SK-N-MC (cell line): ENCODE results near the gene TGFBI.

ENCODE experiments used
- DNase-seq: peaks from one replicate; pipeline ENCODE4 v3.0.0-alpha.2; 2011; ENCODE audit warnings: low read depth, low spot score
- H3K27ac ChIP-seq: fragments of 200-600 bp; sonication (generic); 2 replicates; pipeline ENCODE4 v1.5.1; 2016; ENCODE audit warnings: mixed run types
- H3K36me3 ChIP-seq: fragments of 200-600 bp; sonication (generic); 2 replicates; pipeline ENCODE4 v1.6.1; 2017; ENCODE audit warnings: antibody characterized with exemption, low read length, mixed read lengths; ENCODE audit not compliant: insufficient read depth
- H3K4me3 ChIP-seq: fragments of 200-600 bp; sonication (generic); 2 replicates; pipeline ENCODE4 v1.5.1; 2016
- H3K9ac ChIP-seq: fragments of 200-600 bp; sonication (generic); 2 replicates; pipeline ENCODE4 v1.8.0; 2017; ENCODE audit warnings: mixed run types, mixed read lengths; ENCODE audit not compliant: insufficient read length
- H3K9me3 ChIP-seq: fragments of 200-600 bp; sonication (generic); 2 replicates; pipeline ENCODE4 v1.6.1; 2017; ENCODE audit warnings: low read depth, mild to moderate bottlenecking, antibody characterized with exemption, low read length, moderate library complexity, mixed read lengths
- EZH2 ChIP-seq: fragments of 200-600 bp; sonication (generic); IDR thresholded peaks from one replicate; pipeline ENCODE4 v1.6.1; 2017; ENCODE audit warnings: antibody characterized with exemption
- FOXP2 ChIP-seq: optimal IDR thresholded peaks from 2 replicates; pipeline ENCODE3; 2011; ENCODE audit warnings: mild to moderate bottlenecking, moderate library complexity; ENCODE audit not compliant: insufficient read depth; ENCODE audit errors: extremely low read length, control extremely low read depth
- POLR2AphosphoS5 ChIP-seq: IDR thresholded peaks from 2 replicates; pipeline ENCODE4 v1.6.1; 2012; ENCODE audit warnings: mild to moderate bottlenecking, low read depth, low read length, borderline replicate concordance

TGFBI gene

DNA sequence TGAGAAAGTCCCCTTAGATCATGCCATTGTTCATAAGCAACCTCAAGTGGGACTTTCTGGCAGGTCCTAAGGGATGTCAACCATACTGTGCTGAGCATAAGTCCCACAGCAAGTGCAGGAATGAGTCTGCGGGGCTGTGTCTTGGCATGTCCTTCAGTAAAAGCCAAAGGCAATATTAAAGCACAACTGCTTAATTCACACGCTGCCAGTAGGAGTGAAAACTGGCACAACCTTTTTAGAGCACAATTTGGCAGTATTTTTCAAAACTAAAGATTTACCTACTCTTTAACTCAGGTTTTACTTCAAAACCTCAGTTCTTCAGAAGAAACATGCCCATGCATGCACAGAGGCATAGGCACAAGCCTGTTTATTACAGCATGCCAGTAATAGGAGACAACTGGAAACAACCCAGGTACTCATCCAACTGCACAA, 79.4 kb downstream of the TGFBI start:
- TF ChIP-seq POLR2AphosphoS5, result no peak
- TF ChIP-seq EZH2, result no peak
- TF ChIP-seq FOXP2, result no peak
- DNase-seq, result no peak
- Histone ChIP-seq H3K4me3 (no peak overlapping the region), H3K36me3 (no peaks in the 10 kb centered on the region), H3K9me3 (no peaks in the 10 kb centered on the region), H3K9ac (no peak overlapping the region), H3K27ac (no peak overlapping the region)

DNA sequence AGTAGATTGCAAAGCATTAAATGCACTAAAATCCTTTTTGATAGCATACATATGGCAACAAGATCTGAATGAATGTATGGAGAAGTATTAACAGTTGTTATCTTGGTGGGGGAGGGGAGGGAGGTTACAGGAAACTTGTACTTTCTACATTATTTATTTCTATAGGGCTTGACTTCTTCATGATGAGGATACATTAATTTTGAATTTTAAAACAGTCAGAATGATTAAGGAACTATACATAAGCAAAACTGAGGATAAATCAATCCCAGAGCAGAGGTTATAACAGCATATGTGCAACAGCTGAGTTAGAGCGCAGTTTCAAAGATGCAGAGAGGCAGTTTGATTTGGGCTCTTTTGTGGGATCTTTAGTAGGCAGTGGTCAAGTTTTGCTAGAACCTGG, 80.0 kb downstream of the TGFBI start:
- Histone ChIP-seq H3K36me3 (no peaks in the 10 kb centered on the region), H3K27ac (no peak overlapping the region), H3K9me3 (no peaks in the 10 kb centered on the region), H3K9ac (no peak overlapping the region), H3K4me3 (no peak overlapping the region)
- DNase-seq, result no peak
- no peak for TF ChIP-seq FOXP2
- no peak for TF ChIP-seq POLR2AphosphoS5
- no peak for TF ChIP-seq EZH2

- Histone ChIP-seq H3K9me3 (no peaks in the 10 kb centered on the region), H3K36me3 (no peaks in the 10 kb centered on the region), H3K4me3 (no peak overlapping the region), H3K27ac (no peak overlapping the region), H3K9ac (no peak overlapping the region)
- DNase-seq, result no peak
- TF ChIP-seq POLR2AphosphoS5 (no peak), FOXP2 (no peak), EZH2 (no peak)
Measured at GRCh38 chr5:136109453-136110135, 80.8 kb downstream of the TGFBI start.
